HEK293 (cell line): ENCODE data around the gene SIGLECL1.

Experiments
- CTCF ChIA-PET: fragments of 350-600 bp; formaldehyde crosslinking; extraction: SDS; loops from one replicate; lab custom pipeline; 2021; ENCODE audit warnings: antibody characterized with exemption; lab: Yijun Ruan, JAX
- POLR2A ChIA-PET: fragments of 300-600 bp; formaldehyde crosslinking; extraction: SDS; loops from one replicate; lab custom pipeline; 2020; ENCODE audit warnings: antibody characterized with exemption, inconsistent platforms; lab: Yijun Ruan, JAX
- H3K27ac ChIP-seq: fragments of 200-500 bp; sonication (Bioruptor generic); 2 replicates; pipeline ENCODE4 v1.5.1; 2014; ENCODE audit warnings: low read depth, low read length, control low read depth, inconsistent platforms; ENCODE audit errors: extremely low read depth
- H3K36me3 ChIP-seq, 2 experiments: fragments of 200-500 bp in 1 of 2; sonication (Bioruptor generic) in 1 of 2; 1 replicate in 1 of 2; 2 replicates in 1 of 2; pipeline ENCODE4 v1.5.1; 2014 to 2017; ENCODE audit warnings: inconsistent platforms in 2 of 2, low read length in 2 of 2; ENCODE audit not compliant: control insufficient read depth in 2 of 2, insufficient read depth in 1 of 2
- H3K4me1 ChIP-seq: fragments of 200-500 bp; sonication (Bioruptor generic); 2 replicates; pipeline ENCODE4 v1.5.1; 2014; ENCODE audit warnings: mild to moderate bottlenecking, low read length, inconsistent platforms; ENCODE audit not compliant: control insufficient read depth, insufficient read depth
- H3K4me3 ChIP-seq: 2 replicates; pipeline ENCODE4 v1.5.1; 2011; ENCODE audit warnings: low read depth, mild to moderate bottlenecking, control low read depth, low read length, moderate library complexity
- H3K9me3 ChIP-seq: fragments of 200-500 bp; sonication (Bioruptor generic); 2 replicates; pipeline ENCODE4 v1.5.1; 2014; ENCODE audit warnings: low read depth, low read length, inconsistent platforms; ENCODE audit not compliant: control insufficient read depth, insufficient read depth
- FEZF1 ChIP-seq: fragments of 450-650 bp; formaldehyde crosslinking; IDR thresholded peaks from 2 replicates; pipeline ENCODE4 v1.5.1; 2016; ENCODE audit warnings: missing biosample characterization, missing genetic modification characterization
- GFI1B ChIP-seq: fragments of 450-650 bp; formaldehyde crosslinking; IDR thresholded peaks from 2 replicates; pipeline ENCODE4 v1.5.1; 2016; ENCODE audit warnings: missing biosample characterization, missing genetic modification characterization
- MZF1 ChIP-seq: fragments of 450-650 bp; formaldehyde crosslinking; IDR thresholded peaks from 2 replicates; pipeline ENCODE4 v1.5.1; 2017; ENCODE audit warnings: missing biosample characterization, missing genetic modification characterization, borderline replicate concordance
- REST ChIP-seq: fragments of 450-650 bp; formaldehyde crosslinking; IDR thresholded peaks from 2 replicates; pipeline ENCODE4 v1.5.1; 2016; ENCODE audit warnings: missing biosample characterization, missing genetic modification characterization
- SP3 ChIP-seq: fragments of 450-650 bp; formaldehyde crosslinking; IDR thresholded peaks from 2 replicates; pipeline ENCODE4 v1.5.1; 2016; ENCODE audit warnings: missing biosample characterization, missing genetic modification characterization
- TRIM28 ChIP-seq: IDR thresholded peaks from 2 replicates; pipeline ENCODE4 v1.6.1; 2011; ENCODE audit warnings: low read length, control low read depth, borderline replicate concordance
- ZBTB10 ChIP-seq: fragments of 450-650 bp; formaldehyde crosslinking; IDR thresholded peaks from 2 replicates; pipeline ENCODE4 v1.5.1; 2016; ENCODE audit warnings: missing biosample characterization, missing genetic modification characterization
- ZNF18 ChIP-seq: fragments of 450-650 bp; formaldehyde crosslinking; IDR thresholded peaks from 2 replicates; pipeline ENCODE4 v1.5.1; 2016; ENCODE audit warnings: missing biosample characterization, missing genetic modification characterization
- ZNF223 ChIP-seq: fragments of 450-650 bp; formaldehyde crosslinking; IDR thresholded peaks from 2 replicates; pipeline ENCODE4 v1.5.1; 2016; ENCODE audit warnings: missing biosample characterization, missing genetic modification characterization
- ZNF24 ChIP-seq: fragments of 450-650 bp; formaldehyde crosslinking; IDR thresholded peaks from 2 replicates; pipeline ENCODE4 v1.5.1; 2016; ENCODE audit warnings: missing biosample characterization, missing genetic modification characterization
- ZNF324 ChIP-seq: fragments of 450-650 bp; formaldehyde crosslinking; IDR thresholded peaks from 2 replicates; pipeline ENCODE4 v1.5.1; 2016; ENCODE audit warnings: missing biosample characterization, missing genetic modification characterization
- ZNF391 ChIP-seq: fragments of 450-650 bp; formaldehyde crosslinking; IDR thresholded peaks from 2 replicates; pipeline ENCODE4 v1.5.1; 2016; ENCODE audit warnings: low read depth, missing biosample characterization, missing genetic modification characterization, borderline replicate concordance
- ZNF398 ChIP-seq: fragments of 450-650 bp; formaldehyde crosslinking; IDR thresholded peaks from 2 replicates; pipeline ENCODE4 v1.5.1; 2017; ENCODE audit warnings: missing biosample characterization, missing genetic modification characterization
- ZNF404 ChIP-seq: fragments of 450-650 bp; formaldehyde crosslinking; IDR thresholded peaks from 2 replicates; pipeline ENCODE4 v1.5.1; 2017; ENCODE audit warnings: missing biosample characterization, missing genetic modification characterization
- ZNF488 ChIP-seq: fragments of 450-650 bp; formaldehyde crosslinking; IDR thresholded peaks from 2 replicates; pipeline ENCODE4 v1.5.1; 2016; ENCODE audit warnings: missing biosample characterization, missing genetic modification characterization
- ZNF501 ChIP-seq: fragments of 450-650 bp; formaldehyde crosslinking; IDR thresholded peaks from 2 replicates; pipeline ENCODE4 v1.5.1; 2016; ENCODE audit warnings: missing biosample characterization, missing genetic modification characterization
- ZNF529 ChIP-seq: fragments of 450-650 bp; formaldehyde crosslinking; IDR thresholded peaks from 2 replicates; pipeline ENCODE4 v1.5.1; 2017; ENCODE audit warnings: missing genetic modification characterization, missing biosample characterization; ENCODE audit not compliant: insufficient replicate concordance
- ZNF571 ChIP-seq: fragments of 450-650 bp; formaldehyde crosslinking; IDR thresholded peaks from 2 replicates; pipeline ENCODE4 v1.5.0; 2017; ENCODE audit warnings: missing biosample characterization, missing genetic modification characterization
- ZNF585B ChIP-seq: fragments of 450-650 bp; formaldehyde crosslinking; IDR thresholded peaks from 2 replicates; pipeline ENCODE4 v1.5.1; 2016; ENCODE audit warnings: missing biosample characterization, missing genetic modification characterization
- ZNF600 ChIP-seq: fragments of 450-650 bp; formaldehyde crosslinking; IDR thresholded peaks from 2 replicates; pipeline ENCODE4 v1.5.1; 2016; ENCODE audit warnings: missing biosample characterization, missing genetic modification characterization
- ZNF639 ChIP-seq: fragments of 450-650 bp; formaldehyde crosslinking; IDR thresholded peaks from 2 replicates; pipeline ENCODE4 v1.5.1; 2016; ENCODE audit warnings: missing biosample characterization, missing genetic modification characterization
- ZNF830 ChIP-seq: fragments of 450-650 bp; IDR thresholded peaks from 2 replicates; pipeline ENCODE4 v1.5.0; 2018; ENCODE audit warnings: missing biosample characterization, missing genetic modification characterization, low read depth, mild to moderate bottlenecking, moderate library complexity

Gene SIGLECL1

GRCh38 chr19:51293571-51294210 lies 42.8 kb downstream of the SIGLECL1 start:
- ChIA-PET POLR2A (no interaction called here), CTCF (no interaction called here)
- H3K27ac ChIP-seq: no peak overlapping the region
- no peak overlapping the region for H3K4me3 ChIP-seq
- no peaks in the 10 kb centered on the region for H3K9me3 ChIP-seq
- no peaks in the 10 kb centered on the region for H3K36me3 ChIP-seq
- no peaks in the 10 kb centered on the region for H3K4me1 ChIP-seq
- TF ChIP-seq ZNF24 (tag by site-specific recombination) (no peak), ZNF223 (tag by site-specific recombination) (no peak), ZNF501 (tag by site-specific recombination) (no peak), ZNF830 (tag by site-specific recombination) (no peak), MZF1 (tag by site-specific recombination) (no peak), SP3 (tag by site-specific recombination) (no peak), ZNF391 (tag by site-specific recombination) (no peak), ZNF600 (tag by site-specific recombination) (no peak), FEZF1 (tag by site-specific recombination) (no peak), ZNF404 (tag by site-specific recombination) (no peak), REST (tag by site-specific recombination) (no peak), ZNF398 (tag by site-specific recombination) (no peak), ZNF529 (tag by site-specific recombination) (no peak), ZNF585B (tag by site-specific recombination) (no peak), ZBTB10 (tag by site-specific recombination) (no peak)

- Histone ChIP-seq H3K4me1 (no peaks in the 10 kb centered on the region), H3K36me3 (no peaks in the 10 kb centered on the region), H3K4me3 (no peak overlapping the region), H3K27ac (no peak overlapping the region), H3K9me3 (no peaks in the 10 kb centered on the region)
- POLR2A ChIA-PET: no interaction called here
- CTCF ChIA-PET: interaction anchor here (0.6 to 0.7 kb wide), 2 partner anchors 301 to 1685 kb away, joined by 3 to 8 read pairs; no protein-coding TSS in a partner anchor
- TF ChIP-seq ZNF18 (no peak), TRIM28 (no peak), ZNF324 (tag by site-specific recombination) (no peak), ZNF639 (tag by site-specific recombination) (no peak), GFI1B (tag by site-specific recombination) (no peak), ZNF488 (tag by site-specific recombination) (no peak), ZNF571 (tag by site-specific recombination) (no peak)
Observed at GRCh38 chr19:51294211-51294976, 43.5 kb downstream of the SIGLECL1 start.
